NCI-H2196 (cell line): ENCODE data around the gene NAT8L.

Source experiments
- DNase-seq: peaks from one replicate; lab custom pipeline; 2025; ENCODE audit not compliant: unreplicated experiment; lab: John Stamatoyannopoulos, UW

Gene NAT8L

DNA sequence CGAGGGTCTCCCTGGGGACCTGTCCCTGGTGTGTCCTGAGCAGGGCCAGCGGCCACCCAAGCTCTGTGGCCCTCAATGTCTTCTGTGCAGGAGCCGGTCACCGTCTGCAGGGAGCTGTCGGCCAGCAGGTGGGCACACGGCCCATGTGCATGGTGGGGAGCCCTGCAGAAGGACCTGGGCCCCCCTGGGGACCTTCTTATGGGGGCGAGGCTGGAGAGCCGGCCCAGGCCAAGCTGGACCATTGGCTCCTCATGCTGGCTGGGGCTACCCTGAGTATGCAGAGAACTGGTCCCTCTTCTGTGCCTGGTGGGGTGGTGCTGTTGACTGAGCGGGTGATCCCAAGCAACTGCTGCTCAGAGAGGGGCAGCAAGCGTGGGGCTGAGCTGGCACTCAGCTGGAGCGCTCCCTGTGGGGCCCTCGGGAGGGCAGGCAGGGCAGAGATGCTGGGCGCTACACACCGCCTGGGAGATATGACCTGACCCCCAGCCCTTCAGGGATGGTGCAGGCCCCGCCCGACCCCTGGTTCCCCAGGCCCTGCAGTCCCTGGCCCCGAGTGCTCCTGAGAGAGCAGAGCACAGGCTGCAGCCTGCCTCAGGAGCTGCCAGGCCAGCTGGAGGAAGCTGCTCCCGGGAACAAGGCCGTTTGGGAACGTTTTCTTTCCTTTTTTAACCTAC lies 14.8 kb downstream of the NAT8L start:
- no peak for DNase-seq

GRCh38 chr4:2074588-2074987 lies 15.5 kb downstream of the NAT8L start:
- no peak for DNase-seq

DNA sequence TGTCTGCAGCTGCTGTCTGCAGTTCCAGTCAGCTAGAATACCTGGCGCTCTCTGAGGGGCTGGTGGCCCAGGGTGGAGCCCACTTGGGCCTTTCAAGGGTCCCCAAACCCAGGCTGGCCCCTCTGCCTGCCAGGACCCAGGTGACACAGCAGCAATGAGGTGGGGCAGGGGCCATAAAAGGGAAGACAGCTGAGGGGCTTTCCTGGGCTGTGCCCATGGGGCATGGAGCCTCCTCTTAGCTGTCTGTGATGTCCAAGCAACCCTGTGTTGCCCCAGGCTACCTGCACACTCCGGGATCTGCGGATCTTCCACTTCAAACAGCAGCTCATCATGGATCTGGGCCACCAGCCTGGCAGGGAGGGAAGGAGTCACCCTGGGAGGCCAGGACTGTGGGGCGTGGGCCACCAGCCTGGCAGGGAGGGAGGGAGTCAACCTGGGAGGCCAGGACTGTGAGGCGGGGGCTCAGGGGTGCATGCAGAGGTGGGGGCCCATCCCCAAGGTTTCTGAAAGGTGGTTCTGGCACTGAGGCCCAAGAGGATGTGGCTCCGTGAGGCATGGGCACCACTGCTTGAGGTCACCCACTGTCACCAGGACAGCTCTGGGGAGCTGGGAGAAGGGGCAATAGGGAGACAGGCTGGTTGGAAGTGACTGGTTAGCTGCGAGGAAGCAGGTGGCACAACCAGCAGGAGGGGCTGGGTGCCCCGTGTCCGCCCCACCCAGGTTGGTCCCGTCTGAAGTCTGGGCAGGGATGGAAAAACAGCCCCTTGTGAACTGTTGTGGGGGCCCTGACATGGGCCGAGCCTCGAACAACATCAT lies 16.3 kb downstream of the NAT8L start:
- no peak for DNase-seq

- no peak for DNase-seq
These were observed 17.1 kb downstream of the NAT8L start for GRCh38 chr4:2075987-2076907.

DNA sequence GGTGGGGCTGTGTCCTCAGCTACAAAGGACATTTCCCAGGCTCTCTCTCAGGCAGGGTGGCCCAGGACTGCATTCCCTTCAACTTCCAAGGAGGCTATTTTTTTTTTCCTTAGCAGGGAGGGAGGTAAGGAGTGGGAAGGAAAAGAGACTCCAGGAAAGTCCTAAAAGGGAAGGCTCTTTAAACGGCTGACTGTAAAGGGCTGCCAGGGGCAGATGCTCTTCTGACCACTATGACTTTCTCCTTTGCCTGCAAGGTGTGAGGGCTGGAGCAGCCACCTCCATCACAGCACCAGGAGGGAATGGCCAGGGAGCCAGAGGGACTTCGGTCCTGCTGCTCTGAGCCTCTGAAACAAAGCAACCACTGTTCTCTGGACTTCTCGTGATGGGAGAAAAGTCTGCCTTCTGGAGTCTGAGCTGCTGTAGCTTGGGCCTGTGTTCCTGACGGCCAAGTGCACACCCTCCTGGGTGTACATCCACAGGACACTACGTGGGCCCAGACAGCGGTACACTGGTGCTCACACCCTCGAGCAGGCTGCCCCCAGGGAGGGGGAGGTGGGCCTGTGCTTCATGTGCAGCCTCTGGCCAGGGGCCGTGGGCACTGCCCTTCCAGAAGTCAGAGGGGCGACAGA lies 17.9 kb downstream of the NAT8L start:
- DNase-seq, result no peak

DNA sequence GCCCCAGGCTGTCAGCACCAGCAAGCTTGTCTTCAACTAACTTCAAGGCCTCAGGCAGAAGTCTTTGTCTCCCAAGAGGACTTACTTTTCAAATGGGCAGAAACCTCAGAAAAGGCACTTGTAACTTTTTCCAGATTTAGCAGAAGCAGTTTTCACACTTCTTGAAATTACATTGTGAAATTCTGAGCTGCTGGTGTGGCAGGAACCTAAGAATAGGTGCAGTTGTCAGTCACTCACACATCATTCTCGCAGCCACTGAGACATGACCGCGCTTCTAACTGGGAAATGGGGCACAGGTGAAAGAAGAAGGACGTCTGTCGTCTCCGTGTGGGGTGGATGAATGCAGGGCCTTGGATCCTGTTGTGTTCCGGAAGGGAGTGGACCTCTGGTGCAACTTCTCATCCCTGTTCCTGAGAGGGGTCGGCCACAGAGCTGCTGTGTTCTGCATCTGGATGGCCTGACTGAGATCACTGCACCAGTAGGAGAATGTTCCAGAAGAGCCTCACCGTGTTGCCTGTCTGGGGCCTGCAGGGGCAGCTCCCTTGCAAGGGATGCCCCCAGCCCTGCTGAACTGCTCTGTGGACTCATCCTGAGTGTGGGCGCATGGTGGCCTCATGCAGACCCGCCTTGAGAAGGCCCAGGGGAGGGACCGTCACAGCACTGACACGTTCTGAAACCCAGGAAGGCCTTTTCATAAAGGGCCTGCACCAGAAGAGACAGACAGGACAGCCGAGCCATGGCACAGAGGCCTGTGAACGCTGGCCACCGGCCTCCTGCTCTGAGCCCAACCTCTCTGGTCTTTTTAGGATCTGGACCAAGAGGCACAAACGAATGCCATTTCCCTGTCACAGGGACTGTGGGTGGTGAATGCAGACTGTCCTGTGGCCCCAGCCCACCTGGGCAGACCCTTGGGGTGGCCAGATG lies 18.7 kb downstream of the NAT8L start:
- no peak for DNase-seq

DNA sequence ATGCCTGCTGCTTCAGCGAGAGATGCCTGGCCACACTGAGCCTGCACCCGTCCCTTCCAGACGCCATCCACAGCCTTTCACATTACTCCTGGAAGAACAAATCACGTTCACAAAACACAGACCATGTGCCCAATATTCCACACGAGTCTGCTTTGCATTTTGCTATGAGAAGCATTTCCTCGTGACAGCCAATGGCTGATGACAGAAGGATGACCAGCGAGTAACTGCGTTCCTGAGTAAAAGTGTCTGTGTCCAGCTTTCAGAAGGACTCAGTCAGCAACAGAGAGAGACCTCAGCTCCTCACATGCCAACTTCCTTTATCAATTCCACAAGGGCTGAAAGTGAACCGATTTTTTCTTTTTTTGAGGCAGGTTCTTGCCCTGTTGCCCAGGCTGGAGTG lies 19.5 kb downstream of the NAT8L start:
- no peak for DNase-seq

- no peak for DNase-seq
These were observed 19.9 kb downstream of the NAT8L start for GRCh38 chr4:2079006-2079405.

DNA sequence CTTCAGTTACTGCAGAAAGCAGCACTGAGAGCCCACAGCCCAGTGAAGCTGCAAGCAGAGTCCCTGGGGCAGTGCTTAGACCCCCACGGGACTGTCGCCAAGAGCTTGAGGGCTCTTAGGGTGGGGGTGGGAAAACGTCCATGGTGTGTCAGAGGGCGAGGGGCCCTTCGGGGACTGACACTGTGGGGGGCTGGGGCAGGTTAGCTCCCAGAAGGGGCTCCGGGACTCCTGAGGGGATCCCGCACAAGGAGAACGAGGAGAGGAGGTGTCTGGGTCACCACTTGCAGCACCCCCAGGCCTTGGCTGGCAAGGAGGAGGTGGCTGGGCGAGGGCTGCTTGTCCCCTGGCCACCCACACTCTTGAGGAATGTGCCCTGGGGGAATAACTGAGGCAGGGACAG lies 20.8 kb downstream of the NAT8L start:
- no peak for DNase-seq

- no peak for DNase-seq
These were observed 21.5 kb downstream of the NAT8L start for GRCh38 chr4:2080429-2081300.

DNA sequence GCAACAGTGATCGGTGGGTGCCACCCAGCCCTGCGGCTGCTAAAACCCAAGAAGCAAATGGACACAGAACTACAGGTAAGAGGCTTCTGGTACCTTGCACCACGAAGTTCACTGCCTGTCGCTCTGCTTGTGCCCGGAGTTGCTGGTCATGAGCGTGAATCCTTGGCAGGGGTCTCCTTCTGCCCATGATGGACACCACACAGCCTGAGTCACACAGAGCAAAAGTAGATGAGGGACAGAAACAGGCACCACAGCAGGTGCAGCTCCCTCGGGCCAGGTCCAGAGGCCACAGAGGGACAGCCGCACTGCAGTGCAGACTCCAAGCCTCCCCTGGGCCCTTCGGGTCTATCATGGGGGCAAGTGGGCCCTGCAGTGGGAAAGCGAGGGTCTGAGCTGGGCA lies 22.4 kb downstream of the NAT8L start:
- DNase-seq, result no peak

GRCh38 chr4:2082118-2082517 lies 23.0 kb downstream of the NAT8L start:
- no peak for DNase-seq

DNA sequence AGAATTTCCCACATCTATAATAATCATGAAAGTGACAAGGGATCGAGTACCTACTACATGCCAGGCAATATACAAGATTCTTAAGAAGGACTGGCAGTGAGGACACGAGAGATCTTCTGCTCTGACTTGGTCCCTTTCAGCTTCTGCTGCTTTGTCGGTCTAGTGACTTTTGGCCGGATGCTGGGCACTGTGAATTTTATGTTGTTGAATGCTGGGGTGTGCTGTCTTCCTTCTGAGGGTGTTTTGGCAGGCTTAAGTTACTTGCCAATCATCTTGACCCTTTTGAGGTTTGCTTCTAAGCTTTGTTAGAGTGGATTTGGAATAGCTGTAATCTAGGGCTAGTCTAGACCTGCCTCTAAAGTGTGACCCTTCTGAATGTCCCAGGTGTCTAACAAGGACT lies 23.5 kb downstream of the NAT8L start:
- no peak for DNase-seq

GRCh38 chr4:2083116-2083825 lies 24.1 kb downstream of the NAT8L start:
- no peak for DNase-seq

DNA sequence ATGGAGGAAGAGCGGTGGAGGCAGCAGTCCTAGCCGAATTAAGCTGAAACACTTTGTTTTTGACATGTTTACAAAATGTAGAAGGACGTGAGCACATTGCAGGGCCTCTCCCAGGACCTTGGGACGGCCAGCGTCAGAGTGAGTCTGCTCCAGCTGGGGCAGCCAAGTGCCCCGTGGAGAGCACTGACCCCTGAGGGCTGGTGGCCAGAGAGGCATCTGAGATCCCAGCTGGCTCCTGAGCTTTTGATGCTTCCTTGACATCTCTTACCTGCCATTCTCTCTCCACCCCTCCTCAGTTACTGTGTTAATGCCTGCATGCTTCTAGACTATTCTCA lies 24.7 kb downstream of the NAT8L start:
- DNase-seq, result no peak

GRCh38 chr4:2084316-2084715 lies 25.2 kb downstream of the NAT8L start:
- no peak for DNase-seq

GRCh38 chr4:2085496-2085901 lies 26.4 kb downstream of the NAT8L start:
- no peak for DNase-seq

DNA sequence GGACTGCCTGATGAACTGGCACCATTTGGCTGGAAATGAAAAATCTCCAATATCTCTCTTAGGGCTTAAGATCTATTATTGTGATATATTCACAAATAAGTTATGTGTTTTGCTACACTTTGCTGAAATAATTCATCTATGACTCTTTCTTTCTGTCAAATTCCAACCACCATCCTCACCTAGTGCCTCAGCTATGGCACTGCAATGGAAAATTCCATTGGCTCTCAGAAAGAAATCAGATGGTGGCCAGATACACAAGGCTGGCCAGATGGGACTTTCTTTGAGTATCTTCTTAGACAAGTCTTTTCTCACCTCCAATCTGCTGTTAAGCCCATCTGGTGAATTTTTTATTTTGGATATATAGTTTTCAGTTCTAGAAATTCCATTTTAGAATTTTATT lies 28.0 kb downstream of the NAT8L start:
- DNase-seq, result no peak

- no peak for DNase-seq
These were observed 30.1 kb downstream of the NAT8L start for GRCh38 chr4:2089222-2089621.
